ENCODE results near the gene NDUFB10.

NDUFB10 gene

DNA sequence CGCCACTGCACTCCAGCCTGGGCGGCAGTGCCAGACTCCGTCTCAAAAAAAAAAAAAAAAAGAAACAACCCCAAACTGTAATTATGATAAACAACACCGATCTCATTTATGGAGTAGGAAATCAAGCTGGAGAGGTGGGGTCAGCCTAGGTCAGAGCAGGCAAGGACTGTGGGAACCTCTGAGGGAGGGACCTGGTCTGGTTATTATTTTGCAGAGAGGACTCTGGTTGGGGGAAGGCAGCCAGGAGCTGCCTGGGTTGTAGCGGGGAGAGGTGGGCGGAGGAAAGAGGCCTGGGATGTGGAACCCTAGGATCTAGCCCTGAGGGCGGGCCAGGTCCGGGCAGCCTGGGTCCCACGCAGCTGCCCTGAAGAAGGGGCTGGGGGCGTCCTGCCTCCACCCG is 30.2 kb upstream of the NDUFB10 start:
- H3K27ac ChIP-seq, result no peak overlapping the region
- TF ChIP-seq, protein P1, sequence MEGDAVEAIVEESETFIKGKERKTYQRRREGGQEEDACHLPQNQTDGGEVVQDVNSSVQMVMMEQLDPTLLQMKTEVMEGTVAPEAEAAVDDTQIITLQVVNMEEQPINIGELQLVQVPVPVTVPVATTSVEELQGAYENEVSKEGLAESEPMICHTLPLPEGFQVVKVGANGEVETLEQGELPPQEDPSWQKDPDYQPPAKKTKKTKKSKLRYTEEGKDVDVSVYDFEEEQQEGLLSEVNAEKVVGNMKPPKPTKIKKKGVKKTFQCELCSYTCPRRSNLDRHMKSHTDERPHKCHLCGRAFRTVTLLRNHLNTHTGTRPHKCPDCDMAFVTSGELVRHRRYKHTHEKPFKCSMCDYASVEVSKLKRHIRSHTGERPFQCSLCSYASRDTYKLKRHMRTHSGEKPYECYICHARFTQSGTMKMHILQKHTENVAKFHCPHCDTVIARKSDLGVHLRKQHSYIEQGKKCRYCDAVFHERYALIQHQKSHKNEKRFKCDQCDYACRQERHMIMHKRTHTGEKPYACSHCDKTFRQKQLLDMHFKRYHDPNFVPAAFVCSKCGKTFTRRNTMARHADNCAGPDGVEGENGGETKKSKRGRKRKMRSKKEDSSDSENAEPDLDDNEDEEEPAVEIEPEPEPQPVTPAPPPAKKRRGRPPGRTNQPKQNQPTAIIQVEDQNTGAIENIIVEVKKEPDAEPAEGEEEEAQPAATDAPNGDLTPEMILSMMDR (IDR thresholded peaks at IDR 0.05), result no peak
- TF ChIP-seq ZFX (IDR thresholded peaks at IDR 0.05; ENCODE audit: borderline replicate concordance), result no peak

DNA sequence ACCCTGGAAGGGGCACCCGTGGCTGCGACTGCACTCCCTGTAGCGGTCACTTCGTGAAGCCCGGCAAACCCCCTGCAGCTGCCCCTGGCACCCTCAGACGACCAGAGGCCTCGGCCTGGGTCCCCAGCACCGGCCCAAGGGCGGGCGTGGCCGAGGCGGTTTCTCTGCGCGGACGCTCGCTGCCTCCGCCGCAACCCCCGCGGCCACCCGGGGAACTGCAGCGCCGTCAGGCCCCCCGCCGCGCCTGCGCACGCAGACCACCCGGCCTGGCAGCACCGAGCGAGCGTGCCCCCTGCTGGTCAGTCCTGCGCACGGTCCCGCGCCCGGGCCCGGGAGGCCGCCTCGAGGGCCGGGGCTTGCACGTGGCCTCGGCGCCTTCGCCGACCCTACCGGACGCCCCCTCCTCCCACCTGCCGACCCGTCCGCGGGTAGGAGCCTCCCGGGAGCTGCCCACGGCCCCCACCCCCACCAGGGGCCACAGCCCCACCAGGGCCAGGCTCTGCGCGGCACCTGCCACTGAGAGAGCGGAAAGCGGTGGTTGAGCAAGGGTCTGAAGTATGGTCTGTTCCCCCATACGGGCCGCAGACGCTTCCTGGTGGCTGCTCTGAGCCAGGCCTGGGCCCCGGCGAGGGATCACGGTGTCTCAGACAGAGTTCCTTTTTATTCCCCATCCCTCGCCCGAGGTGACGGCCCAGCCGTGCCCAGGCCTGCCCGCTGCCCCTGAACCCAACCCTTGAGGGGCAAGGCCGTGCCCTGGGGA is 29.6 kb upstream of the NDUFB10 start:
- H3K27ac ChIP-seq, result no peak overlapping the region
- TF ChIP-seq, protein P1 (IDR thresholded peaks at IDR 0.05), result peak; percentile 99
- TF ChIP-seq ZFX (IDR thresholded peaks at IDR 0.05; ENCODE audit: borderline replicate concordance), result no peak

DNA sequence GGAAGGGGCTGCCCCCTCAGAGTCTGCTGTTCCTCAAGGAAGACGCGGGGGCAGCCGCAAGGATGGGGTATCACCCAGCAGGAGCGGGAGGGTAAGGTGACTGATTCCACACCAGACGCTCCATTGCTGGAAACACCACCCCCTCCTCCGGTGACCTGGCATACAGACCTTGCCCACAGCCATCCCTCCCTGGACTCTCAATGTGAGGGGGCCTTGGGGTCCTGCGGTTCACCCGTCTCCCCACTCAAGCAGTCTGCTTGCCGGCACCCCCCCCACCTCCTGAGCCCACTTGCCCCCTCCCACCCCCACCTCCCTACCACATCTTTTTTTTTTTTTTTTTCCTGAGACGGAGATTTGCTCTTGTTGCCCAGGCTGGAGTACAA is 29.0 kb upstream of the NDUFB10 start:
- no peak overlapping the region for H3K27ac ChIP-seq
- no peak for TF ChIP-seq ZFX (IDR thresholded peaks at IDR 0.05; ENCODE audit: borderline replicate concordance)
- TF ChIP-seq, protein P1 (IDR thresholded peaks at IDR 0.05), result no peak

DNA sequence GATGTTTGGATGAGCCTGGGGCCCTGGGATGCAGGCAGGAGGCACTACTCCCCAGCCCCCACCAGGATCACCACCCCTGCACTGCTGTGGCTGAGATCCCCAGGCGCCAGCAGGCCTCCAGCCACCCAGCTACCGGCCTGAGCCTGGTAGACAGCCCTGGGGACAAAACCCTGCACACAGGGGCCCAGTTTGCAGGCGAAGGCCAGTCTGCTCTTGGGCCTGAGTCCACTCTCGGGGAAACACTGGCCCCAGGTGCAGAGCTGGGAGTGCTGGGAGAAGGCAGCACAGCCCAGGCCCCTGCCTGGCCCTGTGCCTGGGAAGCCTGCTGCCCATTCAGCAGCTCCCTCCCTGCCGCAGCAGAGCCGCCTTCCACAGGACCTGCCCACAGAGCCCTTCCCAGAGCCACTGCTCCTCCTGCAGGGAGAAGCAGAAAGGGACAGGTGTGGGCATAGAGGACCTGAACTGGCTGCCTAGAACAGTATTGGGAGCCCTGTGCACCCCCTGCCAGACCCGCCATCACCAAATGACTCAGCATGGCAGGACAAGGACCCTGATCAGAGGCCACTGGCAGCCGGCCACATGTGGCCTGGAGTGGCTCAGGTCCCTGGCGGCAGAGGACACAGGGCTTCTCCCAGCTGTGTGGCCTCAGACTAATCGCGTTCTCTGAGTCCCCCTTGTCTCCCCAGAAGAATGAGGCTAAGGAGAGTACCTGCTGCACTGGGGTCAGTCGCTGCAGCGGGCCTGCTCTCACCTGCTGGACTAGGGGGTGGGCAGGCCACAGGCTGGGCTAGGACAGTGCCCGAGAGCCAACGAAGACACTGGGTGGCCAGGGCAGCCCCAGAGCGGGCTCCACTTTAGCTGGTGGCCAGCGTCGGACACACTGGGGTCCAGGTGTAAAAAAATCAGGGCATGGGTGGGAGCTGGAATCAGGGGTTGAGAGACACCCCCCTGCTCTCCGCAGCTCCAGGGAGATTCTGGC is 27.0 kb upstream of the NDUFB10 start:
- H3K27ac ChIP-seq, result no peak overlapping the region
- TF ChIP-seq, protein P1 (IDR thresholded peaks at IDR 0.05), result peak; percentile 27
- no peak for TF ChIP-seq ZFX (IDR thresholded peaks at IDR 0.05; ENCODE audit: borderline replicate concordance)

DNA sequence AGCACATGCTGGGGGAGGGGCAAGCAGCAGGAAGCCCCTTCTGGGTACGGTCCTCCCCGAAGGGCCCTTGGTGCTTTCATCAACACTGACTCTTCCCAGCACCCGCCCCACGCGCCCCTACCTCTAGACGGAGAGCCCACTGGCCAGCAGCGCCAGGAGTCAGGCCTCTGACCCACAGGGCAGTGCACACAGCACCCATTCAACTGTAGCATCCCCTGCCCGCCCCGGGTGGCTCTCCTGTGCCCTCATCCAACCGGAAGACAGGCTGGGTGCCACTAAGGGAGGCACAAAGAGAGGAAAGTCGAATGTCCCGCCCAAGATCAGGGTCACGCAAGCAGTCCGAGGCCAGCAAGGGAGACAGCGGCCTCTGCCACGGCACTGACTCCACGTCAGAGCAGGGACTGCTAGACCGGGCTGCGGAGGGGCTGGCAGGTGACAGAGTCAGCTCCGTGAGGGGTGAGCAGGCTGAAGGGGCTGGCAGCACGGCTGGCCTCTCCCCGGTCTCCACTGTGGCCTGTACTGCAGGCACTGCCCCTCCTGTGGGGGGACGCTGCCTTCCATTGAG is 26.2 kb upstream of the NDUFB10 start:
- H3K27ac ChIP-seq, result no peak overlapping the region
- TF ChIP-seq, protein P1 (IDR thresholded peaks at IDR 0.05), result no peak
- no peak for TF ChIP-seq ZFX (IDR thresholded peaks at IDR 0.05; ENCODE audit: borderline replicate concordance)

DNA sequence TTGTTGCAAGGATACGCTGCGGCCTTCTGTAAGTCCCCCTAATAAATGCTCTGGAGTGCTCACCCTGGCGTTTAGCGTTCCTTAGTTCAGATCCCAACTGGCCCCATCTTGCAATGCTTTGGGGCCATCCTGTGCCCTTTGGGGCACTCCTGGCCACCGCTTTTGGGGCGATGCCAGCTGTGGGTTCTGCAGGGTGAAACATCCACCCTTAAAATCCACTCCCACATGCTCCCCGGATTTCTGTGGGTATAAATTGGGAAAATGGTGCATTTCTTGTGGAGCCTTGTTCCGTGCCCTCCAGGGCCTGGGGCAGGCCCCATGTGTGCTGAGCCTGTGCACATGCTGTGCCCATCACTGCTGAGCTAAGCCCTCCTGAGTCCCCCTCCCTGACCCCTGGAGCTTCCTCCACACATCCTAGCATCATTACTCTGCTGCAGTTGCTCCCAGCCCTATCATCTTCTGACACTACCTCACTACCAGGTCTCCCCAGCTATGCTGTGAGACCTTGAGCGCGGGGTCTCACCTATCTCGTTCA is 22.3 kb upstream of the NDUFB10 start:
- TF ChIP-seq ZFX (IDR thresholded peaks at IDR 0.05; ENCODE audit: borderline replicate concordance), result no peak
- no peak overlapping the region for H3K27ac ChIP-seq

DNA sequence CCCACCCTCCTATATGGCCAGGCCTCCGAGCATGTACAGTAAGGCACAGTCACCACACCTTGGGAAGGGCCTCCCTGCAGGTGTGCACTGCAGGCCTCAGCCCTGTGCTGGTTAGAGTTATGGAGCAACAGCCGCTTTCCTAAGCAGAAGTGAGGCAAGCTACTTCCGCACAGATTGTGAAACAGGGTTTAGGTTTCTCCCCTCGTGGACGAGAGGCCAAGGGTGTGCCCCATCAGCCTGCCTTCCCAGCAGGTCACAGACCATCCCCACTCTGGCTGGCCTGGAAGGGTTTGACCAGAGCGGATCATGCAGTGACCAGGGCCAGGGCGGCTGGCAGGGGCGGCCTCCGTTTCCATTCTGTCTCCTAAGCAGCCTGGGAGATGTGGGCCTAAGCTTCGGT is 21.0 kb upstream of the NDUFB10 start:
- TF ChIP-seq, protein P1 (IDR thresholded peaks at IDR 0.05), result no peak
- no peak for TF ChIP-seq ZFX (IDR thresholded peaks at IDR 0.05; ENCODE audit: borderline replicate concordance)
- H3K27ac ChIP-seq, result no peak overlapping the region

Measured in 22Rv1 (cell line).